GM21367 (cell line): ENCODE measurements around the gene RGL2.

Source experiments
- ATAC-seq: cut with Tn5 transposase; IDR thresholded peaks from one replicate; pipeline ENCODE4 v1.9.1; 2021; ENCODE audit not compliant: unreplicated experiment

RGL2 gene

DNA sequence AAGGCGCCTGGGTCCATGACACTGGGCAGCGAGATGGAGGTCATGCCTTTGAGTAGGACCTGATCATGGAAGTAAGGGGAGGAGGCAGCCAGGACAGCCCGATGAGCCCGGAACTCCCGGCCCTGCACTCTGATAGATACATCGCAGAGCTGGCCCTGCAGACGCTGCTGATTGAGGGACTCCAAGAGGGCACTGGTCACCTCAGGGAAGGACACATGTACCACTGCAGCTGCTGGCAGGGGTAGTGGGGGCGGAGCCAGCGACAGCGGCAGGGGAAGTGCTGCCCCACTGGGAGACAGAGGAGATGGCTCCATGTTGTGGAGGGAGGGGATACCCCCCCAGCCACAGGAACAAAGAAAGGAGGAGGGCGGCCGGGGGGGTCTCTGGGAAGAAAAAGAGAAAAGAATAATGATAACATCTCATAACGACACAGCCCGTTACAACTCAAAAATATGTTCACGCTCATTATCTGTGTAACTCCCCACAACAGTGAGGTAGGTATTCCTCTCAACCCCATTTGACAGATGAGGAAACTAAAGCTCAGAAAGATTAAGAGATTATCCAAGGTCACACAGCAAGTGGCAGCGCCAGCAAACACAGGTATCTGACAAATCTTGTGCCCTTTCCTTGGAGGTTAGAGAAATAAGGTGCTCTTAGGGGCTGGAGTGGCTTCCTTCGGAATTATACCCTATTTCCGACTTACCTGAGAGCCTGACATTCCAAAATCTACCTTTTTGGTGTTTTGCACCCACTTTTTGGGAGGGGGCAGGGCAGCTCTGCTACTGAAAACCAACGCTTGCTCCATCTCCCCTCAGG lies 18.1 kb upstream of the RGL2 start:
- ATAC-seq, result no peak

DNA sequence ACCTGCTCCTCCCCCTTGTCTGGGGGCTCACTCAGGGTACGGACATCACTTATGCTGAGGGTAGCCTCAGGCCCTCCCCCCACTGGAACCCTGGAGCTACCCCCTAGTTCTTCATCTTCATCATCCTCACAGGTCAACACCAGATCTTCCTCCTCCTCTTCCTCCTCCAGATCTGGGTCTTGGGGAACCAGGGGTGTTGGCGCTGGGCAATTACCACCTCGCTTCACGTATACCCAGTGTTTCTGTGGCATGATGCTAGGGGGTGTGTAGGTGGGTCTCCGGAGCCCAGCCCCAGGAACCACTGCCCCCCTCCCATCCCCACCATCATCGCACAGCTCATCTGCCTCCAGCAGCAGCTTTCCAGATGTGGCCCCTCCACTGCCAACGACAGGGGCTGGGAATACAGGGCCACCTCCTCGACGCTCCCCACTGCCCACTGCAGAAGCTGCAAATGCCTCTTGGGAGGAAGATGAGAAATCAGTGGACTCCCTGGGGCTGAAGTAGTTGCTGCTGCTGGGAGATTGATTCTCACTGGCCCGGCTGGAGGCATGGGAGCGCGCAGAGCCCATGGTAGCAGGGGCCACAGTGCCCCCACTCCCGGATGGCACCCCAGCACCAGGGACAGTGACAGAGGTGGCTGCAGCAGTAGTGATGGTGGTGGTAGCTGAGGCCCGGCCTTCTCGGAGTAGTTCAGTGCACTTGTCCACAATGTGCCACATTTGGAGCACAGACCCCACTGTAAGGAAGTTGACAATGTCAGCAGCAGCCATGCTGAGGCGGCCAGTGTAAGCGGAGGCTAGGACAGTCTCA lies 17.3 kb upstream of the RGL2 start:
- ATAC-seq, result no peak

DNA sequence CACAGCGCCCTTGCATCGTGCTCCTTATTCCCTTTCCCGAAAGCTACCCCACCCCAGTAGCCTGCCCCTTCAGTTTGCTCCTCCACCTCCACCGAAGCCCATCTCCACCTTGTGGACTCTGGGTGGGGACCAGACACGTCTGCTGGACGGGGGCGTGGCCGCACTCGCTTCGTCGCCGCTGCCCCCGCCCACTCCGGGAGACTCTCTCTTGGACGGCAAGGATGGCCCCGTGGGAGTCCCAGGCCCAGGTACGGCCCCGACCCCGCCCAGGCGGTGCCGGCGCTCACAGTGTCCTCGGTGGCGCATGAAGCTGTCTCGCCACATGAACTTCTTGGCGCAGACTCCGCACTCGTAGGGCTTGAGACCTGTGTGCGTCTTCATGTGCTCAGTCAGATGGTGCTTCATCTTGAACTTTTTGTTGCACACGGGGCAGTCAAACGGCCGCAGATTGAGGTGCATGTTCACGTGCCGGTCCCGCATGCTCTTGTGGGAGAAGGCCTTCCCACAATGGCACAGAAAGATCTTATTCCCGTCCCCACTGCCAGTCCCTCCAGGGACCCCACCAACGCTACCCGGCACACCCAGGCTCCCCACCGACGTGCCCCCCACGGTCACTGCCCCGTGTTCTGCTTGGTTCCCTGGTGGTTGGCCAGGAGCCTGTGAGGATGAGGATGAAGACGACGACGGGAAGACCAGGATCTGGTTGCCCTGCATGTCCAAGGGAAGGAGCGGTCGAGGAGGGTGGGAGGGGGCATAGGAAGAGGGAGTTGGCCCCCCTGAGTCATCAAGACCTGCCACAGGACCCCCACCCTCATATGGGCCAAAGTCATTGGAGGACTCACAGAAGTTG lies 16.4 kb upstream of the RGL2 start:
- ATAC-seq, result no peak

DNA sequence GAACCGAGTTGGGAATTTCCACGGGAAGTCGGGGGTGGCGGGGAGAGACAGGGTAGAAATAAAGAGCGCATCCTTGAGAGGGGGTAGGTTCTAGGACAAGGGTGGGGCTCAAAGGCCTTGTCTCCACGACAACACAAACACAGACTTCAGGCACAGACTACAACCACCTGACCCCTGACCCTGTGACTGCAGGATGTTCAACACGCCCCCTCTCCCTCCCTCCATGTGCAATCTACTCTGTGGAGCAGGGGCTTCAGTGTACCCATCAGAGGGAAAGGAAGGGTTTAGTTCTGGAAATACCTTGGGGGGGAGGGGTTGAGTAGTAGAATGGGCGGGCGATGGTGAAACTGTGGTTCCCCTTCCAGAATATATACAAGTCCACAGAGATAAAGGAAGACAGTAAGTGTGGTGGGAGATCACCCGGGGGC lies 15.8 kb upstream of the RGL2 start:
- no peak for ATAC-seq

DNA sequence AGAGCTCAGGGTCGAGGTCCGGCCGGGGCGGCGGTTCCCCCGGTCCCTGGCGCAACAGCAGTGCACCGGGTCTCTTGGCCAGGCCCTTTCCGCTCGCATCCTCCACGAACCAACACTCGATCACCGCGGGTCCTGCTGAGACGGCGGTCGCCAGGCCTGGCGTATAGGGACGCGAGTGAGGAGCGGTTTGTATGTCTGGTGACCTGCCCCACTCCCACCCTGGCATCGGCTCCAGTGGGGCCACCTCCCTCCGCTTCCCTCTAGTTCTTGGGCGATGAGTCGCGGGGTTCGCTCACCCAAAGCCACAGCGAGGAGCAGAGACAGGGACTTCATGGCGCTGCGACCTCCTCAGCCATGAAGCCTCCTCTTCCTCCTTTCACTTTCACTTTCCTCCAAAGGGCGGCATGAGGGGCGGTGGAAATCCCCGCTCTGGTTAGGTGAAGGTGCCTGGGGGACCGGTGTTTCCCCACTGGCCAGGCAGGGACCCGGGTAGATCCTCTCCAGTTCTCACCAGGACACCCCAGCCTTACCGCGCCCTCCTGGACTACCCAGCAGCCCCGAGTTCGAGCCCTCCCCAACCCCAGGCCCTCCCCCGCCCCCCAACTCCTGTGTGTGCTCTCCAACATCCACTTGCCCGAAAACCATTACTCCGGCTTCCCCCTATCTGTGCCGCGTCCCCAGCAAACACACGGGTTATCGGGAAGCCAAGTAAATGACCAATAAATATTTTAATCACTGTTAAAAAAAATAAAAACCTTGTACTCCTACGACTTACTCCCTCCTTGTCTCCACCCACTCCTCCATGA lies 15.2 kb upstream of the RGL2 start, which contains the start of gene TAPBP:
Gene TAPBP (minus strand): TSS at position 370 of the 806 bp plus-strand sequence. CDS start 37 bp downstream, at position 333.
- ATAC-seq, result no peak

DNA sequence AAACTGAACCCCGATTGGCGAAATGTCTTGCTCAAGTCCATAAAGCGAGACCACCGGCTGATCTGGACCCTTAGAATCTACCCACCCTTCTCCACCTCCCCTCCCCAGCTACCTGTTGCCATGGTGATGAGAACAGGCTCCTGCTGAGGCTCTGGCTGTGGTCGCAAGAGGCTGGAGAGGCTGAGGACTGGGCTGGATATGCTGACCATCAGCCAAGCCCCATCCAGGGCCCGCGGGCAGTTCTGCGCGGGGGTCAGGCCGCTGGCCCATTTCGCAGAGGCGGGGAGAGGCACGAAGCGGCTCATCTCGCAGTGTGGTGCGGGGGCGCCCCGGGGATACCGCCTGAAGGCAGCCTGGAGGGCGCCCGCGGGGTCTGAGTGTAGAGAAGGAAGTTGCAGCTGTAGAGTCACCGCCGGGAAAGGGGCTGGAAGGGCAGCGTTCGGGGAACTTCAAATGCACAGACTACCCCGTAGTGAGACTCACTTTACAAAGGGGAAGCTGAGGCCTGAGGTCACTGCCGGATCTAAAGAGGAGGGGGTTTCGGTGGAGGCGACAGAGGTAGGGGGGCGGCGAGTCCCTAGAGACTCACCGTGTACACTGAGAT lies 14.5 kb upstream of the RGL2 start:
- no peak for ATAC-seq

DNA sequence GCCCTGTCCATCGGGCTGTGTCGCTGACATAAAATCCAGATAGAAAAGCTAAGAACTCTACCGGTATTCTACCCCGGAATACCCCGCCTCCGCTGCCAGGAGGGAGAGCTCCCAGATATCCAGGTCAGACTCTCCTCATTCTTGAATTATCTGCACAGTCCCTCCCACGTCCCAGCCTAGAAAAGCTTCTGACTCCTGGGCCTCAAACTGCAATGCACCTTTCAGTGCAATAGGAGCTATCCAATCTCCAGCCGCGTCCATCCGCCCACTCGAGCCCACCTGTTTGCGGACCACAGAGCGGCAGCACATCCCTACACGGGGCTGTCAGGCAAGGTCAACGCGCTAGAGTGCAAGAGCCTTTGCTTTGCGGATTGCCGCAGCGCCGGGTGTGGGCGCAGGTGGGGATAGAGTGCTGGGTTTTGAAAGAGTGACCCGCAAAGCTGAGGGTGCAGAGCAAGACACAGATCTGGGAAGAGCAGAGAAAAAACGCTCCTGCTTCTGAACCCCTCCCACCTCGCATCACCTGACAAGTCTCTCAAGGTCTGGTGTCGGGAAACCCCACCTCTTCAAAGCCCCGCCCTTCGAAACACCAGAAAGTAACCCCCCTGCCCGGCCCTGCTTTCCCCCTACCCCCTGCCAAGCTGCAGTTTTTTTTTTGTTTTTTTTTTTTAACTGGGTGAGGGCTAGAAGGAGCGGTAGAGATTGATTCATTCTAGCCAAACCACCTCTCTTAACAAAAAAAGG lies 13.8 kb upstream of the RGL2 start:
- no peak for ATAC-seq

DNA sequence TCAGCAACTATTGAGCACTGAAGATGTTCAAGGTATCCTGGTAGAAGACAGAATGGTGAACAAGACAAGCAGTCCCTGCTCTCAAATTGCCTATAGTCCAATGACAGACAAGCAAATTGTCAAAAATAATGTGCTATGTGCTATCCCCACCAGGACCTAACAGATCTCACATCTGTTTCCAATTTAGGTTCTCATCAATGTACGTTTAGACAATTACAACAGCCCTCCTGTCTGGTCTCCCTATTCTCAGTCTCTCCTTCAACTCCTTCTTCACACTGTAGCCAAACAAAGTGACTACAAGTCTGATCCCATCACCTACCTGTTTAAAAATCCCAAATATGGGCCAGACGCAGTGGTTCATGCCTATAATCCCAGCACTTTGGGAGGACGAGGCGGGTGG lies 7.6 kb upstream of the RGL2 start:
- ATAC-seq, result no peak

DNA sequence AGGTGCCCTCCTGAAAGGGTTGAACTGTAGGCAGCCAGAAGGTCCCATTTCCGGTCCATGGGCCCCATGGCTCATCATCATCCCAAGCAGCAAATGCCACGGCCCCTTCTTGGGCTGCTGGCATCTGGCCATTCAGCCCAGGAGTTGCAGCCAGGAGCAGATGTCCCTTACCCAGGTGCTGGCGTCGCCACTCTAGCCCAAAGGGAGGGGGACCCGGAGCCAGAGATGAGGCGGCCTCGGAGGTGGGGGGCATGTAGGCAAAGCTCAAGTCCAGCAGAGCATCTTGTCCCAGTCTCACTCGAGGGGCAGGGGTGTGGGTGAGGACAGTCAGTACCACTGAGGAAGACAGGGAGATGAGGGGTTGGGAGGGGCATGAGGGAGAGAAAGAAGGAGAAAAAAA lies 6.3 kb upstream of the RGL2 start:
- ATAC-seq, result no peak

DNA sequence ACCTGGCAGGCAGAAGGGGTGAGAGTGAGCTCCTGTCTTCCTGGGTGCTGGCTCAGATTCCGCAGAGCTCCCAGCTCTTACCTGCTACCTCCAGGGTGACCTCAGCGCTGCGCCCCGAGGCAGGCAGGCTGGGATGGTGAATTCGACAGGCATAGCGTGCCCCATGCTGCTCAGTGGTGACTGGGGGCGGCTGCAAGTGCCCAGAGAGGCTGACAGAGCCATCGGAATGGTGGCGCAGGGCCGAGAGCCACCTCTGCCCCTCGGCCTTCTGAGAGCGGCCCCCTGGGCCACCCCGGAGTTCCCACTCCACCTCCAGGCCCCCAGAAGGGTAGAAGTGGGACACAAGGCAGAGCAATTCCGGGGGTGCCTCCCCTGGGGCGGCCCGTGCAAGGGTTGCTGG lies 5.5 kb upstream of the RGL2 start:
- no peak for ATAC-seq

DNA sequence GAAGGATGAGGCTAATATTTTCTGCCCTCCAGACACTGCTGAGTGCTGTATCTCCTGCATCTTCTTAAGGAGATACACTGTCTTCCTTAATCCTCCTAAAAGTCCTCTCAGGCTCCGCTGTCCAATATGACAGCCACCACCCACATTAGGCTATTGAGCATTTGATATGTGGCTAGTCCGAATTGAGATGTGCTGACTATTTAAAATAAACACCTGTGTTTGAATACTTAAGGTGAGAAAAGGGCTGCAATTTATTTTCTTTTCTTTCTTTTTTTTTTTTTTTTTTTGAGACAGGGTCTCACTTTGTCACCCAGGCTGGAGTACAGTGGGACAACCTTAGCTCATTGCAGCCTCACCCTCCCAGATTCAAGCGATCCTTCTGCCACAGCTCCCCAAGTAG lies 3.1 kb upstream of the RGL2 start:
- no peak for ATAC-seq

DNA sequence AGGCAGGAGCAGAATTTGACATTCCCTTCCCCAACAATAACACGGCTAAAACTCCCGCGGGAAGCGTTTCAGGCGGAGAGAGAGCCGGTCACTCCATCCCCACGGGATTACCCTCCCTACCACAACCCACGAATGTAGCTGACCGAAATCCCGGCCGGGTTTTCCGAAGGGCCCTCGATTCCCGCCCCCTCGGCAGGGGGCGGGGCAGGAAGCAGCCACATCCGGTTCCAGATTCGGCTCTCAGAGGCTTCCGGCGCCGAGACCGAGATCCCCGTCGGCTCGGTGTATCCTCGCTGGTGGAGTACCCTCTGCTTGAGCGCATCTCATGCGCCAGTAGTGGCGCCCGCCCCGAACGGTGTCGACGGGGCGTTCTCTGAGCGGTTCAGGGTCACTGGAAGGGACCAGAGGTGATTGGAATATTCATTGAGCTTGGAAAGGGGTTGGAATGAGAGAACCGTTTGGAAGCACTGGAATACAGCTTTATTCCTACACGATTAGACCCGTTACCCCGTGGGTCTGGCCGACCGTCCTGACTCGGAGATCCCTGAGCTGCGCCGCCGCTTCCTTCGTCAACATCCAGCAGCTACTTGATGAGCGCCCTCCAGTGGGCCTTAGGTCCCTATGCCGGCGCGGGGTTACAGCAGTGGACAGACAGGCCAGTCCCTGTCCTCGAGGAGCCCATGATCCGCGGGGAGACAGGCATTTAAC lies 649 bp upstream of the RGL2 start:
- peak; percentile 59 for ATAC-seq

DNA sequence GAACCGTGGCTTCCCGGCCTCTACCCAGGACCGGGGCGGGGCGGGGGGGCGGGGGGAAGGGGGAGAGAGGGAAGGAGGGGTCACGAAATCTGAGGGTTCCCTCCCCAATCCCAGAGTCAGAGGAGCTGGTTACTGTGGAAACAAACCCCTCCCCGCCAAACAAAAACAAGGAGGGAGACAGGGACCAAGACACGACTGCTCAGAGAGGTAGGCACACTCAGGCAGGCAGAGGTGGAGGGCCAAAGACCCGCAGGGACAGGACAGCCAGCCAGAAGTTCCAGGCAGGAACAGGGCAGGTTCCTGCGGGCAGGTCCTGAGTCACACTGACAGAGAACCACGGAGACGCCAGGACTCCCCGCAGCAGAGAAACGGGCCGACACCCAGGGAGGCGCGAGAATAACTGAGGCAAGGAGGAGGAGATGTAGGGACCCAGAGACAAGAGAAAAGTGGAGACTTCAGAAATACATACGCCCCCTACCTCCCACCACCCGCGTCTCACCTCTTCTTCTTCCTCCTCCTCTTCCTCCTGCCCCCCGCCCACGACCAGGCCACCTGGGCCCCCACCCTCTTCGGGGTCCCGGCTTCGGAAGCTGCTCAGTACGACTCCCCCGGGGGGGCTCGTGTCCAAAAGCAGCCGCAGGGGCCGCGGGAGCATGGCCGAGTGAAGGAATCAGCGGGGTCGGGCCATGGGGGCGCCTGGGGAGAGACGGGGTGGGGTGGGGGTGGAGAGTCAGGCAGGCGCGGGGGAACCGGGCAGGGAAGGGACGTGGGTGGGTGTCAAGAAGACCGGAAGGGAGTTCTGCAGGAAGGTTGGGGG lies 578 bp downstream of the RGL2 start:
- no peak for ATAC-seq

DNA sequence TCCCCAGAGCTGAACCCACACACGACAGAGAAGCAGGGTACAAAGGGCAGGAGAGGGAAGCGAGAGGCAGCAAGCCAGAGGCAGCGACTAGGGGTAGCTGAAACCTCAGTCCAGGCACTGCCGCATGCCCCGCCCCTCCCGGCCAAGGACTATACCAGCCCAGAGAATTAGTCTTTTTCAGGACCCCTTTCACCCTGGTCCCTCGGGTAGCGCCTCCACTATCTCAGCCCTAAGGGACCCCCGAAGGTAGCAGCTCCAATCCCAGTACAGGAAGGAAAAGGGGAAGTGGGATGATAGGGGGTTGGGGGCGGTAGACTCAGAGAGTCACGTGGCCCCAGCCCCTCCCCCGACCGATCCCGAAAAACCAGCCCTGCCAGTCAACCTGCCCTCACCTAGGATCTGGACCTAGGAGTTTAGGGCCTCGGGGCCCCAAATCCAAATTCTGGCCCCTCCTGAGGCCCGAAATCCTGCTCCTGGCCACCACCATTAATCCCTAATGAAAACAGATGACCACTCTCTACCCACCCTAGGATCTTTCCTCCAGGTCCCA lies 1.3 kb downstream of the RGL2 start:
- ATAC-seq, result no peak

DNA sequence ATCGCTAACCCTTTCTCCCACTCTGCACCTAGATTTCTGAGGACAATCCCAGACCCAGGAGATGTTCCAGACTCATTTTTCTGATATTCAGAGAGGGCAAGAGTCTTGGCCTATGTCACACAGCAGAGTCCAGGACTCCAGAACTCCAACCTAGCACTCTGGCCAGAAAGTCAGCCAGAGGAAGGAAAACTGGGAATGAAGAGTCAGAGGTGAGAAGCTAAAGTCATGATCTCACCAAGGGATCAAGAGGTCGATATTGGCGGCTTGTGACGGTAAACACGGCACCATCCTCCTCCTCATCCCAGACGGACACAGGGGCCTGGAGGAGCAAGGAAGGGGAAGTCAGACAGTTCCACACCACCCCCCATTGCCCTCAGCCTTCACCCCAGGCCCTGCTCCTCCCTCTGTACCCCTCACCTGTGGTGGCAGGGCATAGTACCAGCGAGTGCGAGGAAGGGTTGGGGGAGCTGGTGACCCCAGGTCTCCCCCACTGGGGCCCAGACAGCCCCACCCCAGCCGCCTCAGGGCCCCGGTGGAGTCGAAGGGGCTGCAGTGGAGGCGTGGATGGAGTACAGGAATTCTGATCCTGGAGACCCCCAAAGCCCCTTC lies 1.8 kb downstream of the RGL2 start:
- no peak for ATAC-seq

DNA sequence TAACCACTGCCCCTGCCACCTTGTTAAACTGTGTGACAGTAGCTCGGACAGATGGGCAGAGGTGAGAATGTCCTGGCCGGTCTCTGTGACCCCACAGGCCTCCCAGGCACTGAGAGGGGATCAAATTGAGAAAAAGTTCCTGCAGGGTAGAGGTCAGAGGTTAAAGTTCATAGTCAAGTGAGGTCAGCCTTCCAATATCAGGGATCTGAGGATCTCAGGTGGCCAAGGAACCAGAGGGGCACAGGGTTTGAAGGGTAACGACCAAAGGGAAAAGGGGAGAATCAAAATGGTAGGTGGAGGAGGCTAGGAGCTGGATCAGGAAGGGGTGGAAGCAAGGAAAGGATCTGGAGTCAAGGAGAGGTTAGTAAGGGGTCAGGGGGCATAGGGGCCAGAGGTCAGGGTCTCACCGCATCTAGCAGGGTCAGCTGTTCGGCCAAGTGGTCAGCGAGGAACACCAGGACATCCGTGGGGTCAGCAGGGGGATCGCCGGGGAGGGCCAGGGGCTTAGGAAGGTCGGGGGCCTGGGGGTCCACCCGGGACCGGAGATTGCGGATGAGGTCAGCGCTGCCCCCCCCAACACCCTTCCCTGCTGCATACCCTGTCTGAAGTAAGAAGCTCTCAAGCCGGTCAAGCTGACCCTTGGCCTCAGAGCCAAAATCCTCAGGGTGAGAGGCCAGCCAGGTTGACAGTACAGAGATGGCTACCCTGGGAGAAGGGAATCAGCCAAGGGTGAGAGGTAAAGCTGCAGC lies 2.9 kb downstream of the RGL2 start:
- no peak for ATAC-seq
